Renal cortex interstitium (tissue), 3 donors: ENCODE data around the gene BLMH. TPM values are rescaled to one million over a fixed set of nuclear protein-coding genes. Genes with fewer than 3 reads are reported as not detected.

ENCODE experiments used
- polyA plus RNA-seq, 3 donors: library from polyadenylated mRNA; unstranded; fragments of 120-200 nt; gene quantifications; one replicate each; pipeline ENCODE4 v1.2.1, GENCODE V29; 2013; ENCODE audit not compliant: insufficient read length in 3 of 3

The BLMH gene
- polyA plus RNA-seq, 3 donors, result 82.4 to 92.2 (median 86.0) TPM

Other genes starting within 250 kb of the BLMH start
- gene NSRP1, start 175.1 kb downstream of the BLMH start, polyA plus RNA-seq, result 10 to 100 TPM; 38.8 to 51.7 (median 40.3) TPM
- gene SLC6A4, start 56.2 kb downstream of the BLMH start, polyA plus RNA-seq, result 1 to 10 TPM in 1 of 3 donors, under 1 TPM in 2; 0.64 to 1.3 (median 0.83) TPM
- under 1 TPM; 0.56 to 0.64 (median 0.59) TPM for gene TMIGD1, start 42.1 kb upstream of the BLMH start, polyA plus RNA-seq
- 100 to 1,000 TPM in 1 of 3 donors, 10 to 100 TPM in 2; 89.3 to 105 (median 92.8) TPM for gene CPD, start 87.0 kb upstream of the BLMH start, polyA plus RNA-seq
- 10 to 100 TPM; 48.7 to 60.7 (median 53.8) TPM for gene GOSR1, start 185.5 kb upstream of the BLMH start, polyA plus RNA-seq